GDM1 (cell line): ENCODE measurements around the gene KCNJ3.
"Not testable (repeated sequence)": the region's sequence is repeated elsewhere in the genome, so short reads cannot be mapped to it uniquely, and the experiment has no call there.

ENCODE experiments used
- DNase-seq: peaks from one replicate; lab custom pipeline; 2025; lab: John Stamatoyannopoulos, UW

Gene KCNJ3

GRCh38 chr2:154846842-154847241, 148.3 kb downstream of the KCNJ3 start:
- DNase-seq = no peak

- DNase-seq = no peak
Measured at GRCh38 chr2:154849482-154849881, 151.0 kb downstream of the KCNJ3 start.

- DNase-seq = no peak
Measured at GRCh38 chr2:154850532-154850931, 152.0 kb downstream of the KCNJ3 start.

- no peak for DNase-seq
Measured at GRCh38 chr2:154855138-154855537, 156.6 kb downstream of the KCNJ3 start.

- not testable (repeated sequence) for DNase-seq
Measured at GRCh38 chr2:154867151-154867550, 168.7 kb downstream of the KCNJ3 start.

GRCh38 chr2:154875999-154876398, 177.5 kb downstream of the KCNJ3 start:
- DNase-seq = no peak

GRCh38 chr2:154882725-154883124, 184.2 kb downstream of the KCNJ3 start:
- DNase-seq = no peak

GRCh38 chr2:154886316-154886715, 187.8 kb downstream of the KCNJ3 start:
- DNase-seq = no peak

GRCh38 chr2:154898269-154898668, 199.8 kb downstream of the KCNJ3 start:
- no peak for DNase-seq

- DNase-seq = no peak
Measured at GRCh38 chr2:154901063-154901462, 202.6 kb downstream of the KCNJ3 start.
